PC-3 (cell line): ENCODE data around the gene NT5C1B. TPM values are rescaled to one million over a fixed set of nuclear protein-coding genes. Genes with fewer than 3 reads are reported as not detected.

Source experiments
- ATAC-seq: fragments of 200-7000 bp; cut with Tn5 transposase; 2 replicates; pipeline ENCODE4 v1.9.1; 2020; ENCODE audit warnings: mild to moderate bottlenecking, moderate library complexity
- BruUV-seq: library from RNA; stranded (reverse); fragments of 400-500 nt; replicated peaks from 2 replicates; lab custom pipeline; 2021; lab: Mats Ljungman, UMichigan
- CTCF ChIA-PET: fragments of 300-600 bp; sonication (Branson Sonifier 250); formaldehyde crosslinking; loops from one replicate; lab custom pipeline; 2022; ENCODE audit warnings: antibody characterized with exemption; lab: Charles Lee
- POLR2A ChIA-PET: fragments of 300-600 bp; sonication (Branson Sonifier 250); formaldehyde crosslinking; loops from one replicate; lab custom pipeline; 2022; ENCODE audit warnings: antibody characterized with exemption; ENCODE audit not compliant: unreplicated experiment; lab: Charles Lee
- DNase-seq: peaks from one replicate; pipeline ENCODE4 v3.0.0-alpha.2; 2015
- H2AFZ ChIP-seq: fragments of 300-600 bp; sonication (generic); 2 replicates; pipeline ENCODE4 v1.6.0; 2016; ENCODE audit warnings: antibody characterized with exemption, low read length
- H3F3A ChIP-seq: fragments of 300-600 bp; sonication (generic); one replicate; pipeline ENCODE4 v1.6.0; 2017; ENCODE audit warnings: antibody characterized with exemption, low read length, control low read depth, mild to moderate bottlenecking; ENCODE audit not compliant: unreplicated experiment
- H3K27ac ChIP-seq: fragments of 300-600 bp; sonication (generic); 2 replicates; pipeline ENCODE4 v1.5.1; 2016; ENCODE audit warnings: mild to moderate bottlenecking, low read length
- H3K27me3 ChIP-seq: fragments of 300-600 bp; sonication (generic); 2 replicates; pipeline ENCODE4 v1.6.1; 2016; ENCODE audit warnings: low read length, mixed read lengths
- H3K36me3 ChIP-seq: fragments of 300-600 bp; sonication (generic); 2 replicates; pipeline ENCODE4 v1.6.1; 2016; ENCODE audit warnings: low read depth, mixed run types, low read length, mixed read lengths
- H3K4me1 ChIP-seq: fragments of 300-600 bp; sonication (generic); 2 replicates; pipeline ENCODE4 v1.5.1; 2016; ENCODE audit warnings: low read length; ENCODE audit not compliant: insufficient read depth
- H3K4me2 ChIP-seq: fragments of 300-600 bp; sonication (generic); 2 replicates; pipeline ENCODE4 v1.6.0; 2016; ENCODE audit warnings: low read length
- H3K4me3 ChIP-seq: fragments of 300-600 bp; sonication (generic); 2 replicates; pipeline ENCODE4 v1.5.1; 2016; ENCODE audit warnings: mild to moderate bottlenecking, low read length, mixed read lengths
- H3K79me2 ChIP-seq: fragments of 300-600 bp; sonication (generic); 2 replicates; pipeline ENCODE4 v1.6.1; 2017; ENCODE audit warnings: low read length, mixed read lengths
- H3K9ac ChIP-seq: fragments of 300-600 bp; sonication (generic); 2 replicates; pipeline ENCODE4 v1.6.0; 2016; ENCODE audit warnings: mild to moderate bottlenecking, low read length
- H3K9me2 ChIP-seq: fragments of 300-600 bp; sonication (generic); replicated peaks from 2 replicates; pipeline ENCODE4 v1.6.1; 2016; ENCODE audit warnings: mixed run types, low read length, mixed read lengths
- H3K9me3 ChIP-seq: fragments of 300-600 bp; sonication (generic); 2 replicates; pipeline ENCODE4 v1.6.1; 2016; ENCODE audit warnings: low read length, mixed read lengths
- H4K20me1 ChIP-seq: fragments of 300-600 bp; sonication (generic); 2 replicates; pipeline ENCODE4 v1.6.1; 2016; ENCODE audit warnings: low read length, mixed read lengths
- CTCF ChIP-seq: fragments of 300-600 bp; sonication (generic); conservative IDR thresholded peaks from 2 replicates; pipeline ENCODE4 v1.5.1; 2017; ENCODE audit warnings: antibody characterized with exemption, low read depth, mild to moderate bottlenecking, low read length
- EZH2 ChIP-seq: fragments of 300-600 bp; sonication (generic); IDR thresholded peaks from one replicate; pipeline ENCODE4 v1.6.1; 2017; ENCODE audit warnings: antibody characterized with exemption, mild to moderate bottlenecking, low read length; ENCODE audit not compliant: unreplicated experiment
- EZH2phosphoT487 ChIP-seq: fragments of 300-600 bp; sonication (generic); IDR thresholded peaks from 2 replicates; pipeline ENCODE4 v1.6.1; 2018; ENCODE audit warnings: mild to moderate bottlenecking, antibody characterized with exemption, low read length, borderline replicate concordance
- intact Hi-C: fragments of 100-400 bp; cut with micrococcal nuclease; formaldehyde crosslinking; loops from 2 replicates; pipeline ENCODE4 v1.9.0; 2023
- total RNA-seq: library from RNA; depleted of rRNA; stranded (reverse); fragments of >200 nt; gene quantifications from 2 replicates; pipeline ENCODE4 v1.2.3, GENCODE V29; 2014

Gene NT5C1B
- total RNA-seq, 1 experiment from 2014 or later, result not detected

- Histone ChIP-seq H3K4me2 (no peak overlapping the region), H3F3A (no peaks in the 10 kb centered on the region), H2AFZ (no peak overlapping the region), H3K9ac (no peak overlapping the region), H3K4me1 (peaks cover 33% of the 10 kb centered on the region), H3K27ac (no peak overlapping the region), H3K36me3 (0 out of 2 replicates have a peak, but pooled peaks cover 4% of the 10 kb centered on the region), H3K4me3 (no peak overlapping the region), H3K79me2 (no peaks in the 10 kb centered on the region), H3K9me2 (no peaks in the 10 kb centered on the region), H3K9me3 (no peaks in the 10 kb centered on the region), H3K27me3 (no peaks in the 10 kb centered on the region), H4K20me1 (no peaks in the 10 kb centered on the region)
- intact Hi-C loops, result no loop called here
- no TSS peak for BruUV-seq
- DNase-seq (peak; percentile 11), ATAC-seq (peak; percentile 52)
- no peak for TF ChIP-seq CTCF
- TF ChIP-seq EZH2phosphoT487, result no peak
- no peak for TF ChIP-seq EZH2
- POLR2A ChIA-PET, result no interaction called here
- CTCF ChIA-PET, result no interaction called here
Measured at GRCh38 chr2:18588049-18588448, 1.3 kb downstream of the NT5C1B start.

DNA sequence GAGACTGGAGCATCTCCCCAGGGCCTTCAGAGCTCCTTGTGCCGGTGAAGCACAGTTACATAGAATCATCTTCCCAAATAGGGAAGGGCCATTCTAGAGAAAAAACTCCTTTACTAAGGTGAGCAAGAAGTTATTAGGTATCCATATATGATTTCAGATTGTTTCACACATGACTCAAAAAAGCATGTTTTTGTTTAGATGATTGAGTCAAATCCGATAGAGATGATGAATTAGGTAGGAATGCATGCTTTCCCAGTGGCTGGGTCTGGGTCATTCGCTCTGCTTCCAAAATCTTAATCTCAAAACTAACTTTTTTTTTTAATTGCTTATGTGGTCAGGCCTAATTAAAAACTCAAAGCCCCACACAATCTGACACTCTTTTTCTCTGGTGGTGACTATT, 3.8 kb downstream of the NT5C1B start:
- CTCF ChIA-PET, result no interaction called here

More for the DNA sequence above, 3.8 kb downstream of the NT5C1B start:
- ATAC-seq, result peak; percentile 48
- POLR2A ChIA-PET, result no interaction called here
- Histone ChIP-seq H3F3A (no peaks in the 10 kb centered on the region), H3K4me3 (no peak overlapping the region), H3K4me1 (peaks cover 33% of the 10 kb centered on the region), H3K9me3 (no peaks in the 10 kb centered on the region), H3K9ac (no peak overlapping the region), H3K27ac (peak overlapping the region; percentile 12; the same call in 1 of the 2 replicates), H3K4me2 (peak overlapping the region; percentile 14; the same call in 1 of the 2 replicates), H3K36me3 (0 out of 2 replicates have a peak, but pooled peaks cover 4% of the 10 kb centered on the region), H2AFZ (no peak overlapping the region), H3K79me2 (no peaks in the 10 kb centered on the region), H4K20me1 (no peaks in the 10 kb centered on the region), H3K9me2 (no peaks in the 10 kb centered on the region), H3K27me3 (no peaks in the 10 kb centered on the region)
- TF ChIP-seq EZH2, result no peak
- TF ChIP-seq EZH2phosphoT487, result no peak
- TF ChIP-seq CTCF, result no peak
- intact Hi-C loops, result no loop called here
- no TSS peak for BruUV-seq
- peak; percentile 63 for DNase-seq
